GM12892 (cell line): ENCODE results near the gene ZSCAN20.

Experiments used
- POLR2A ChIP-seq: IDR thresholded peaks from 2 replicates; pipeline ENCODE4 v1.6.1; 2011; ENCODE audit warnings: low read depth, low read length, control low read depth
- POLR2AphosphoS5 ChIP-seq: IDR thresholded peaks from 2 replicates; pipeline ENCODE4 v1.6.1; 2011; ENCODE audit warnings: low read depth, low read length, control low read depth

DNA sequence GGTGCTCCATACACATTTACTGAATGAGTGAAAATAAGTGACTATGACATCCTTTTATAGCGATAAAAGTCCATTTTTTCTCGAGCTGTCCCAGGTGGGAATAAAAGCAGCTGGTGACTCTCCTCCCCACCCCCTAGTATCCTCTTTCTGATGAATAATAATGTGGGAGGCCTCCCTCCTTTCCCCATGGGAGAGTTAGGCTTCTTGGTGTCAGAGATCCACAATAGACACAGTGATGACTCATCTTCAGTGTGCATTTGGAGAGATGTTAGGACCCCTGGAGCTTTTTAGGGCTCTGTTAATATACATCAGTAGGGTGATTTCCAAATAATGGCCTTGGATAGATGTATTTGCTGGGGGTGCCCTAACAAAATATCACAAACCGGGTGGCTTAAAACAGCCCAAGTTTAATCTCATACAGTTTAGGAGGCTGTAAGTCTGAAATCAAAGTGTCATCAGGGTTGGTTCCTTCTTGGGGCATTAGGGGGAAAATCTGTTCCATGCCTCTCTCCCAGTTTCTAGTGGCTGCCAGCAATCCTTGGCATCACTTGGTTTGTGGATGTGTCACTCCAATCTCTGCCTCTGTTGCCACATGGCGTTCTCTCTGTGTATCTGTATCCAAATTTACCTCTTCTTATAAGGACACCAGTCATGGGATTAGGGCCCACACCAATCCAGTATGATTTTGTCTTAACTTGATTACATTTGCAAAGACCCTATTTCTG lies 37.2 kb upstream of the ZSCAN20 start:
- TF ChIP-seq POLR2A, result no peak
- TF ChIP-seq POLR2AphosphoS5, result no peak
